GM18909 (cell line): Measurements from ENCODE around the gene ITGAL.
"Not testable (repeated sequence)": the region's sequence is repeated elsewhere in the genome, so short reads cannot be mapped to it uniquely, and the experiment has no call there.

ENCODE experiments used
- ATAC-seq: cut with Tn5 transposase; IDR thresholded peaks from one replicate; pipeline ENCODE4 v1.9.1; 2021; ENCODE audit warnings: mild to moderate bottlenecking; ENCODE audit not compliant: unreplicated experiment, poor library complexity

ITGAL gene

DNA sequence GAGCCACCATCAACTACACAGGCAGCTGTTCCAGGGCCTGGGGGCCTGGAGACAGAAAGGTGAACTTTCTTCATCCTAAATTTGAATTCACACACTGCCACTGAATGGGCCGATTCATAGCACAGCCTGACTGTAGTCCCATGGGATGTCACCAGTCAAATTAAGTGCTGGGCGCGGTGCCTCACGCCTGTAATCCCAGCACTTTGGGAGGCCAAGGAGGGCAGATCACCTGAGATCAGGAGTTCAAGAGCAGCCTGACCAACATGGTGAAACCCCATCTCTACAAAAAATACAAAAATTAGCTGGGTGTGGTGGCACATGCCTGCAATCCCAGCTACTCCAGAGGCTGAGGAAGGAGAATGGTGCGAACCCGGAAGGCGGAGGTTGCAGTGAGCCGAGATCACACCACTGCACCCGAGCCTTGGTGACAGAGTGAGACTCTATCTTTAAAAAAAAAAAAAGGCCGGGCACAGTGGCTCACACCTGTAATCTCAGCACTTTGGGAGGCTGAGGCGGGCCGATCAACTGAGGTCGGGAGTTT lies 67.5 kb downstream of the ITGAL start:
- ATAC-seq = not testable (repeated sequence)

DNA sequence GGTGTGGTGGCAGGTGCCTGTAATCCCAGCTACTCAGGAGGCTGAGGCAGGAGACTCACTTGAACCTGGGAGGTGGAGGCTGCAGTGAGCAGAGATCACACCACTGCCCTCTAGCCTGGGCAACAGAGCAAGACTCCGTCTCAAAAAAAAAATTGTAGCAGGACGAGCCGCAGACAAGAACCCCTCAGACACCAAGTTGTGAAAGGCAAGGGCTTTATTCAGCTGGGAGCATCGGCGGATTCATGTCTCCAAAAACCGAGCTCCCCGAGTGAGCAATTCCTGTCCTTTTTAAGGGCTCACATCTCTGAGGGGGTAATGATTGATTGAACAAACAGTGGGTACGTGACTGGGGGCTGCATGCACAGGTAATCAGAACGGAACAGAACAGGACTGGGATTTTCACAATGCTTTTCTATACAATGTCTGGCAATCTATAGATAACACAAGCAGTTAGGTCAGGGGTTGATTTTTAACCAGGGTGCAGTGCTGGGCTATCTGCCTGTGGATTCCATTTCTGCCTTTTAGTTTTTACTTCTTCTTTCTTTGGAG lies 68.4 kb downstream of the ITGAL start:
- ATAC-seq = not testable (repeated sequence)

DNA sequence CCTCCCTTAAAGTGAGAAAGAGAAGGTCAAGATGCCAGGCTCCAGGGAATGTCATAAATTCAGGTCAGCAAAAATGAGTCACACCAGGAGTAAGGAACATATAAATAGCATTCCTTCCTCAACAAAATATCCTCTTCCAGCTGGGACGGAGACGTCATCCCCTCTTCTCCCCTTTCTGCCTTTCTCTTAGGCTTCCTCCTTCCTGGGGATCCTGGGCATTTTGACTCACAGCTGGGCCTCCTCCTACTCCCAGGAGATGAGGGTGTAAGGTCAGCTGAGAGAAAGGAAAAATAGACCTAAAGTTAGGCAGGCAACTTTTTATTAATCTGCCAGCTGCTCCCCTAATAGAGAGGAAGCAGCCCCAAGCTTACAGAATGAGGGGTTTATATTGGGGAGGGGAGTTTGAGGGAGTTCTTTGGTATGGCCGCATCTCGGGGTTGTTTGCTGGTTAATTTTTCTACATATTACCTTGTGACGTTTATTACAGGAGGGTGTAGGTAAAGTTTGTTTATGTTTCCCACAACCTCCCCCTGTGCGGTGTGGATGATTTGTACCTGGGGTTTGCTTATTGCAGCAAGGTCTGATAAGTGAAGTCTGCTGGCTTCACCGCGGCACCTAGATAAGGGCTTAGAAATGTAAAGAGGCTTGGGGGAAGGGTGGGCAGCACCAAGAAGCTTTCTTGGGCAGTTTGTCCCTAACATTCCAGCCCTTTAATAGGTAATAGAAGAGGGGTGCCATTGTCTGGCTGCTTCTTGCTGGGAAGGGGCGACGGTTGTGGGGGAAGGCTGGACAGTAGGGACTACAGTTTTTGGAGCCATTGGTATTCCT lies 69.2 kb downstream of the ITGAL start:
- ATAC-seq = no peak

DNA sequence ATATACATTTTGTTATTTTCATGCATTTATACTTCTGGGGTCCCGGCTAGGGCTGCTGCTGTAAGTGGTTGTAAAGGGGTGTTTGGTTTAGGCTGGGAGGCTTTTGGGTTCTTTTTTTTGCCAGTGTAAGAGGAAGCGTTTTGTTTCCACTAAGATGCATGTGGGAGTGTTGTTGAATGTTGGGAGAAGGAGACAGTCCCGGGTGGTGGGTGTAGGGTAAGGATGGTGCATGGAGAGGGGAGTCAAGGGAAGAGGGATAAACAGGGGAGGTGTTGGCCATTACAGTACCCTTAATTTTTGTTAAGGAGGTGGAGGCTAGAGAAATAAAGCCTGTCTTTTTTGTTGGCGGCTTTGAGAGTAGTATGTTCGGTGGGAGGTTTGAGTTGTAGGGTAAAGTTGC lies 70.5 kb downstream of the ITGAL start:
- no peak for ATAC-seq

DNA sequence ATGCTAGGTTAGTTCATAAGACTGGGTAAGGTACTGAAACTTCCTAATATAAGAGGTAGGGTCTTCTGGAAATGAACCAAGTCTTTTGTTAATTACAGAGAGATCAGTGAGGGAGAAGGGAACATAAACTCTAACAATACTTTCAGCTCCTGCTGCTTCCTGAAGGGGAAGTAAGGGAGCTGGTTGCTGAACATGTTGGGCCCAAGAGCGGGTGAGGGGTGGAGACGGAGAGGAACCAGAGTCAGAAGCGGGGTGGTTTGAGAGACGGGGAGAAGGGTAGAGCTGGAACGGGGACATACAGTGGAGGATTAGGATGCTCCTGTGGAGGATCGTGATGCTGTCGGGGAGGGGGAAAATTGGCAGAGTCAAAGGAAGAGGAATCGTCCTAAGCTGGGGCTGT lies 73.6 kb downstream of the ITGAL start:
- ATAC-seq = no peak

DNA sequence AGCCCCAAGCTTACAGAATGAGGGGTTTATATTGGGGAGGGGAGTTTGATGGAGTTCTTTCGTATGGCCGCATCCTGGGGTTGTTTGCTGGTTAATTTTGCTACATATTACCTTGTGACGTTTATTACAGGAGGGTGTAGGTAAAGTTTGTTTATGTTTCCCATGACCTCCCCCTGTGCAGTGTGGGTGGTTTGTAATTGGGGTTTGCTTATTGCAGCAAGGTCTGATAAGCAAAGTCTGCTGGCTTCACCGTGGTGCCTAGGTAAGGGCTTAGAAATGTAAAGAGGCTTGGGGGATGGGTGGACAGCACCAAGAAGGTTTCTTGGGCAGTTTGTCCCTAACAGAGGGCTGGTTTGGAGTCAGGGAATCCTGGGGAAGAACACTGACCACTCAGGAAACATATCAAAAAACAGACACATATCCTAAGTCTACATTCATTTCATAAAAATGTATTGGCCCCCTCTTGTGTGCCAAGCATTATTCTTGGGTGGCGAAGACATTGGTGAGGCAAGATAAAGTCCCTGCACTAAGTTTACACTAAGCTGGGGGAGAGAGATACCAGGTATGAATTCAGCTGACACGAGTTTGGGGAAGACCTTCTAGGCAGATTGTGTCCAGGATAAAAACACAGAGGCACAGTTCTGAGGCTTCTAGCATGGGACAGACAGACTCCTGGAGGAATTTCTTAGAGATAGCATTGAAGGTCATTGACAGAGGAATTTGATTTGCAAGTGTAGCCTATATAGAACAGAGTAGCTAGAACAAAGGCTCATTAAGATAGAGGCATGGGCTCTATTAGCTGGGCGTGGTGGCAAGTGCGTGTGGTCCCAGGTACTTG lies 76.1 kb downstream of the ITGAL start:
- ATAC-seq = no peak

DNA sequence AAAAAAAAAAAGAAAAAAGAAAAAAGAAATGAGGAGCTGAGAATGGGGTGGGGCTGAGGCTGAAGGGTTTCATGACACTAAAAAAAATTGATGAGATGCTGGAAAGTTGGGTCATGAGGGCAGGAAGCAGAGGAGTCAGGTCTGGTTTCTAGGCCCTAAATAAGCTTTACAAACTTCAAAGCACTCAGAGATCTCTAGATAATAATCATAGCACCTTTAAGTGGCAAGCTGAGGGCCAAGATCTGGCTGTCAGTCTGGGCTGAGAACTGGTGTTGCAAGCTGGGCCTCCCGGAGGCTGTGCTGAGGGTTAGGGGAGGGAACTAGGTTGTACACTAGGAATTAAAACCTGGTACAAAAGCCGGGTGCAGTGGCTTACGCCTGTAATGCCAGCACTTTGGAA lies 79.2 kb downstream of the ITGAL start:
- no peak for ATAC-seq

DNA sequence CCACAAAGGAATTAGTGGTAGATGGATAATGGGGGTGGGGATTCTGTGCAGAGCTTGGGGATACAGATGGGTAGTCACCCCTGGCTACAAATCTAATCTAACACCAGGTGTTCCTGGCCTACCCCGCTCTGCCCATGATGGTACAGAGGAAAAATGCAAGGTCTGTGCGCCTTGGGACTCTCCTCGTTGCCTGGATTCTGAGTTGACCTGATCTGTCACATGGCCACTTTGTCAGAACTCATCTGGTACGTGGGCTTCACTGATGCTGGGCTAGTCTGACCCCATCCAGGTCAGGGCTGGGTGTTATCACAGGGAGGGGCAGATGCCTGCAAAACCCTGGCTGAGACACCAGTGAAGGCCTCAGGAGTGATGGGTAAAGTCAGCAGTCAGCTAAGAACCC lies 80.4 kb downstream of the ITGAL start:
- no peak for ATAC-seq

DNA sequence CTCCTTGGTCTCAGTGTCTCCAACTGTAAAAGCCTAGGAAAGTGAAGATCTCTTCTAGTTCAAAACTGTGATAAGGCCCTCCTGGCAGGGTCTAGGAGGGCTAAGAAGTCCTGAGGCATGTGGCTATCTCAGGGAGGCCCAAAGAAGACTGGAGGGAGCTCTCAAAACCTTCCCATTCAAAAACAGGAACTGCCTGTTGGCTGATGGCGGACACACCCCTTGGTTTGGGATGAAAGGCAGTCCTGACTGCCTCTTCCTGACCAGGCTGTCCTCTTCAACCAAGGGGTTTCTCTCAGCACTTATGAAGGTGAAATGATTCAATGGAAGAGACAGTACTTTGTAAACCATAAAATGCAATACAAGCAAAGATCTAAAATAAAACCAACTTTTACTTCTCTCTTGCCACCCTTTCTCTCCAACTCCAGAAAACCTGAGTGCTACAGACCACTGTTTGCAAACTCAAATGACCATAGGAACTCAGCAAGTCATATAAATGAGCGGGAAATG lies 80.9 kb downstream of the ITGAL start:
- ATAC-seq = no peak

DNA sequence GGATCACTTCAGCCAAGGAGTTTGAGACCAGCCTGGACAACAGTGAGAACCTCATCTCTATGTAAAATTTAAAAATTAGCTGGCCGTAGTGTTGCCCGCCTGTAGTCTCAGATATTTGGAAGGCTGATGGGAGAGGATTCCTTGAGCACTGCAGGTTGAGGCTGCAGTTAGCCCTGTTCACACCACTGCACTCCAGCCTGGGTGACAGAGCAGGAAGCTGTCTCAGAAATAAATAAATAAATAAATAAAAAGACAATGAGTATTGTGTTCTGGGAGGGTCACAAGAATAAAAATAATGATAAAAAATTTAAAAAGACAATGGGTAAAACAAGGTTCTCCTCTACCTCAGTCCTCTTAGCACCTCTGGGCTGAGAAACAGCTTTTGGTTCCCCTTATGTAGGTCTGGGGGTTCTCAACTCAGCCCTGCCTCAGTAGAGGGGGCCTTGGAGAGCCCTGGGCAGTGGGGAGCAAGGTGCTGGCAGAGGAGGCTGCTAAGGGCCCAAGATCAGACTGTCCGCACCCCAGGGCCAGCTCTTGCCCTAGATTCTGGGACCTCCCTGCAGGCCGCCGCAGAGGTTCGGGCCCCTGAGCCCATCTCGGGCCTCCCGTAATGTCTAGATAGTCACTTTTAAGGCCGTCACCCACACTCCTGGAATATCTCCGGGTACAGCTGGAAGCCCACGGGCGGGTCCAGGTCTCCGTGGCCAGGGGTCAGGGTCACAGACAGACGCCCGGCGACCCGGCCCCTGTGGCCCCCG lies 82.2 kb downstream of the ITGAL start:
- ATAC-seq = no peak

DNA sequence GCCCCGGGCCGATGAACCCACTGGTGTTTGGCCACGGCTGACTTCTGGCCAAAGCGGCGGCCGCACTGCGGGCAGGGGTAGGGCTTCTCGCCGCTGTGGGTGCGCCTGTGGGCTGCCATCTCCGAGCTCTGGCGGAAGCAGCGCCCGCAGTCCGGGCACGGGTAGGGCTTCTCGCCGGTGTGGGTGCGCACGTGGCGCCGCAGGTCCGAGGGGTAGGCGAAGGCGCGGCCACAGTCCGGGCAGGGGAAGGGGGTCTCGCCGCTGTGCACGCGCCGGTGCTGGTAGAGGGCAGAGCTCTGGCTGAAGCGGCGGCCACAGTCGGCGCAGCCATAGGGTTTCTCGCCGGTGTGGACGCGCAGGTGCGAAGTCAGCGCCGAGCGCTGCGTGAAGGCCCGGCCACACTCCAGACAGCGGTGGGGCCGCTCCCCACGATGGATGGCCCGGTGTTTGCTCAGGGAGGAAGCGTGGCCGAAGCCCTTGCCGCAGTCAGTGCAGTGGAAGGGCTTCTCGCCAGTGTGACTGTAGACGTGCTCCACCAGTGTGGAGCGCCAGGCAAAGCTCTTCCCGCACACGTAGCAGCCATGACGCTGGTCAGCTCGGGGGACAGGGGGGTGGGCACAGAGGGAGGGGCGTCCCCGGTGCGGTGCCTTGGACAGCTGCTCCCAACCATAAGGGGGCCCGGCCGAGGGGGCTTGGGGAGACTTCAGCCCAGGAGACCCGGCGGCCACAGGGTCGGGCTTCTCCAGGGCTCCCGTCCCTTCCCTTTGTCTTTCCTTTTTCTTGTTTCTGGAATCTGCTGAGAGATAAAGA lies 83.0 kb downstream of the ITGAL start:
- ATAC-seq = no peak

DNA sequence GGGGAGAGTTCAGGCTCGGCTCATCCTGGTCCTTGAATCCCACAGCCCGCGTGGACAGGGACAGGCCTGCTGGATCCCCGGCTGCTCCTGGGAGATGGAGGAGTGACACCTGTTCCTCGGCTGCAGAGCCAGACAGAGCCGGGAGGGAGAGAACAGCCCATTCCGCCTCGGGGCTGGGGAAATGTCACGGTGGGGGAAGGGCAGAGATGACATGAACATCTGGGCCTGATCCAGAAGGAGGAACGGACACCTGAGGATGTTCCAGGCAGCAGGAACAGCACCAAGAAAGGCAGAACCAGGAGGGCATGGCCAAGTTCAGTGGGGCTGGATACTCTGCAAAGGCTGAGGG lies 83.6 kb downstream of the ITGAL start:
- ATAC-seq = no peak

DNA sequence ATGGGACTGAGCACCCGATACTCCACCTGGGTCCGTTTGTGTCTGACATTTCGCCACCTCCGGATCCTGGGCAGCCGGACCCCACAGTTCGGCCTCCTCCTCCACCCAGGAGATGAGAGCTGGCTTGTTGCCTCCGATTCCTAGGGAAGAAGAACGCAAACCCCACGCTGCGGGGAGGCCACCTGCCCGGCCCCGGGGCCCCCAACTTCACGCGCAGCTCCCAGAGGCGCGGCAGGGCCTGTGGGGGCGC lies 85.1 kb downstream of the ITGAL start:
- ATAC-seq = peak; percentile 12

DNA sequence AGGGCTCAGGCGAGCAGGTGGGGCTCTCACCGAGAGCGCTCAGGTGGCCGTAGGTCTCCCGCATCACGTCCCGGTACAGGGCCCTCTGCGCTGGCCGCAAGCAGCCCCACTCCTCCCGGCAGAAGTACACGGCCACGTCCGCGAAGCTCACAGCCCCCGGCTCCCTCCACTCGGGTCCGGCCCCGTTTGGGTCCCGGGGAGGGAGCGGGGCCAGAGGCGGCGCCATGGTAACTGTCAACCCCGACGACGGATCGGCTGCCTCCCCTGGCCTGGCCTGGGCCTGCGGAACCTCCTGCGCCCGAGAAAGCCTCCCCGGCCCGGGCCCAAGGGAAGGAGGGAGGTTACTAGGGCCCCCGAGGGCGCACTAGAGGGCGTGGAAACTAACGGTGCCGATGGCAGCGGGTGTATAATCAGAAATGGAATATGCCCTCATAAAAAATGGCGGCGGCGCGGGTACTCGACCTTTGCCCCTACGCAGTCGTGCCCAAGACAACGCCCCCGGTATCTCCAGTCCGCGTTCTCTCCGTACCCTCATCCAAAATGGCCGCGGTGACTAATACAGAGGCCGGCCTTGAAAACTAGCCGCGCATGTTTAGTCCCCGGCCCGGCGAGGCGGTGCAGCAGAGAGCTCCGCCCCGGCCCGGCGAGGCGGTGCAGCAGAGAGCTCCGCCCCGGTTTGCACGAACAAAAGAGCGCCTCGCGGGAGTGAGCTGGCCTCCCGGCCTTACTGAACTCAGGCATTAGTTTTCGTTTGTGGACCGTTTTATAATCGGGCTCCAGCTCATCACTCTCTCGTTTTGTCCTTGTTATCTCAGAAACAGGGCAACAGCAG lies 85.6 kb downstream of the ITGAL start, which contains the start of gene ZNF764:
Gene ZNF764, minus strand, starts transcription at position 418 of the 832 bp plus-strand sequence. Its CDS starts 192 bp downstream, at position 226.
- peak; percentile 86 for ATAC-seq

DNA sequence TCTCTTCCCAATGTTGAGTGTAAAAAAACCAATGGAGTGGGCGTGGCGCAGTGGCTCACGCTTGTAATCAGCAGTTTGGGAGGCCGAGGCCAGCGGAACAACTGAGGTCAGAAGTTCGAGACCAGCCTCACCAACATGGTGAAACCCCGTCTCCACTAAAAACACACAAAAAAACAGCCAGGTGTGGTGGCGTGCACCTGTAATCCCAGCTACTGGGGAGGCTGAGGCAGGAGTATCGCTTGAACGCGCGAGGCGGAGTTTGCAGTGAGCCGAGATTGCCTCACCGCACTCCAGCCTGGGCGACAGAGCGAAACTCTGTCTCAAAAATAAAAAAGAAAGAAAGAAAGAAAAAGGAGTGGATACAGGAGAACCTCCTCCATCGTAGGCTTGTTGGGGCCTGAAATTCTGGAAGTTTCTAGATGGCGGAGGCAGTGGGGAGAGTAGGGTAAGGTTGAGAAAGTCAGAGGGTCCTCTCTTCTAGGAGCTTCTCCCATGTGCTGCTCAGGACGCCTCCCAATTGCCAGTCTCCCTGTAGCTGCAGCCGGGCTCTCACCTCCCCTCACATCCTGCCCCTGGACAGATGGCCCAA lies 86.3 kb downstream of the ITGAL start:
- ATAC-seq = no peak

DNA sequence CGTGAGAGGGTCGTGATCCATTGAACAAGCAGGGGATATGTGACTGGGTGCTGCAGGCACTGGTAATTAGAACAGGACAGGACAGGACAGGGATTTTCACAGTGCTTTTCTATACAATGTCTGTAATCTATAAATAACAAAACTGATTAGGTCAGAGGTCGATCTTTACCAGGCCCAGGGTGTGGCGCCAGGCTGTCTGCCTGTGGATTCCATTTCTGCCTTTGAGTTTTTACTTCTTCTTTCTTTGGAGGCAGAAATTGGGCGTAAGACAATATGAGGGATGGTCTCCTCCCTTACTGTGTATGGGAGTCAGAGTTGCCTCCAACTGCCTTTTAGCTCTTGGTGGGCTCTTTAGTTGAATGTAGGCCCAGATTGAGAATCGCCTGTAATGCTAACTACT lies 87.1 kb downstream of the ITGAL start:
- ATAC-seq = no peak

DNA sequence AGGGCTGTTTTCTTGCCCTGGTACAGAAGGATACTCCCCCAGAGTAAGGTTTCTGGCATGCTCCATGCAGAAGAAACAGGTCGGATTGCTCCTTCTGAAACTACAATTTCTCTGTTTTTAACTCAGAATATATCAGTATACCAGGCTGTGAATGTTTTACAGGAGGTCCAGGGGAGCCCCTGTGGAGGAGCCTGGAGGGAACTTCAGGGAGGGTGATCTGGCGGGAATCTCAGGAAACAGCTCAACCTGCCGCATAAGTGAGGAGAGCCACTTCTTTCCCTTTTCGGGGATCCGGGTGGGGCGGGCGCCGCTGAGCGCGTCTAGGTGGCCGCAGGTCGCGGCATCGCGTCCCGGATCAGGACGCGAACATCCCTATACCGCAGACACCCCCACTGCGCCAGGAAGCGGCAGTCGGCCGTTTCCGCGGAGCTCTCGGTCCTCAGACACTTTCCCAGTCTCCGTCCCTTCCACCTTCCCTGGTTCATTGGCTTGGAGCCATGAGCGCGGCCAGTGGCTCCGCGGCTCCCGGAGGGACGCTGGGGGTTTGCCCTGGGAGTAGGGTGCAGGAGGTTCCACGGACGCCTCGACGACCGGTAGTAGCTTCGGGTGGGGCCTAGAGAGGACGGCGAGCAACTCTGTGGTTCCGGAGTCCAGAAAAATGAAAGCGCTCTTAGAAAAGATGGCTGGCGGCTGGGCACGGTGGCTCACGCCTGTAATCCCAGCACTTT lies 88.7 kb downstream of the ITGAL start:
- no peak for ATAC-seq

DNA sequence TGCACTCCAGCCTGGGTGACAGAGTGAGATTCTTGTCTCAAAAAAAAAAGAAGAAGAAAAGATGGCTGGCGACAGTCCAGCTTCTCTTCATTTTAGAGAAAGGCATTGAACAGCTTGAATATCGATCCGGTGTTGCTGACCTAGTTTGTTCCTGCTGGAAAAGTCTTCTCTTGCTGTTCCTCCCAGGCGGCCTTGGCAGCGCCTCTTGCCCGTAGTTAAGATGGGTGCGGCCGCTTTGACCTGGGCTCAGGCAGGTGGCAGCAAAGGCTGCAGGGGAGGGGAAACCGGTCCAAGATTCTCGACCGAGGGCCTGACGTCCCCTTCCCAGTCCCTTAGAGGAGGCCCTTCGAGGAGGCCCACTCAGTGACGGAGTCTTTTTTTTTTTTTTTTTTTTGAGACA lies 89.5 kb downstream of the ITGAL start:
- no peak for ATAC-seq
